HepG2 (cell line): ENCODE measurements around the gene JTB. TPM values are rescaled to one million over a fixed set of nuclear protein-coding genes. Genes with fewer than 3 reads are reported as not detected.

Experiments used
- ATAC-seq: fragments of 200-7000 bp; cut with Tn5 transposase; 3 replicates; pipeline ENCODE4 v1.9.1; 2020; ENCODE audit warnings: mild to moderate bottlenecking, moderate library complexity
- BruUV-seq: library from RNA; stranded (reverse); fragments of 400-500 nt; replicated peaks from 2 replicates; lab custom pipeline; 2021; lab: Mats Ljungman, UMichigan
- CTCF ChIA-PET: fragments of 300-600 bp; formaldehyde crosslinking; extraction: SDS; loops from one replicate; lab custom pipeline; 2021; ENCODE audit warnings: low total read pairs, inconsistent platforms, low intra/inter-chr PET ratio; lab: Yijun Ruan, JAX
- POLR2A ChIA-PET: fragments of 350-600 bp; sonication (Branson Sonifier 250); formaldehyde crosslinking; loops from one replicate; lab custom pipeline; 2020; ENCODE audit warnings: antibody characterized with exemption, inconsistent platforms; lab: Yijun Ruan, JAX
- DNase-seq: peaks from one replicate; pipeline ENCODE4 v3.0.0-alpha.2; 2015; ENCODE audit warnings: low spot score
- FAIRE-seq: peaks from 3 replicates; lab custom pipeline; 2011; peaks lifted over from hg19 to GRCh38; lab: Jason Lieb, UNC
- H2AFZ ChIP-seq: one replicate; pipeline ENCODE4 v1.6.1; 2011; ENCODE audit warnings: low read length, inconsistent platforms
- H3K27ac ChIP-seq: fragments of 300-600 bp; 3 replicates; pipeline ENCODE4 v1.8.0; 2011; ENCODE audit warnings: mixed run types, mild to moderate bottlenecking, mixed read lengths, low read length, inconsistent platforms; ENCODE audit not compliant: insufficient read depth; ENCODE audit errors: extremely low read length
- H3K27me3 ChIP-seq, 2 experiments: fragments of 200-600 bp in 1 of 2; 2 replicates in 1 of 2; 3 replicates in 1 of 2; pipeline versions ENCODE4 v1.6.0 to v1.8.0; 2011; ENCODE audit warnings: low read length in 2 of 2, mild to moderate bottlenecking in 2 of 2, moderate library complexity in 2 of 2, inconsistent platforms in 1 of 2; ENCODE audit not compliant: insufficient read depth in 2 of 2, control insufficient read depth in 1 of 2
- H3K36me3 ChIP-seq, 2 experiments: fragments of 200-600 bp in 1 of 2; replicated peaks in 1 of 2; 2 replicates in 1 of 2; 3 replicates in 1 of 2; pipeline versions ENCODE4 v1.5.1 to v1.8.0; 2011; ENCODE audit warnings: low read length in 2 of 2, inconsistent platforms in 1 of 2; ENCODE audit not compliant: insufficient read depth in 2 of 2, control insufficient read depth in 1 of 2
- H3K4me1 ChIP-seq: 2 replicates; pipeline ENCODE4 v1.5.1; 2012; ENCODE audit warnings: low read length, inconsistent platforms; ENCODE audit not compliant: insufficient read depth
- H3K4me2 ChIP-seq: 2 replicates; pipeline ENCODE4 v1.6.0; 2011; ENCODE audit warnings: low read depth, low read length, inconsistent platforms
- H3K4me3 ChIP-seq, 3 experiments: fragments of 200-600 bp in 1 of 3; sonication (generic), shearing (Covaris generic) in 1 of 3; replicated peaks in 1 of 3; 2 replicates each; pipeline ENCODE4 v1.5.1; 2011 to 2016; ENCODE audit warnings: low read length in 3 of 3, inconsistent platforms in 2 of 3, low read depth in 2 of 3, mild to moderate bottlenecking in 2 of 3, control low read depth in 1 of 3, mixed read lengths in 1 of 3; ENCODE audit not compliant: insufficient read depth in 1 of 3
- H3K79me2 ChIP-seq: one replicate; pipeline ENCODE4 v1.6.1; 2011; ENCODE audit warnings: low read length, inconsistent platforms; ENCODE audit not compliant: insufficient read depth
- H3K9ac ChIP-seq: 2 replicates; pipeline ENCODE4 v1.6.0; 2011; ENCODE audit warnings: mild to moderate bottlenecking, low read depth, low read length, inconsistent platforms; ENCODE audit not compliant: insufficient read depth
- H3K9me3 ChIP-seq: 2 replicates; pipeline ENCODE4 v1.5.1; 2012; ENCODE audit warnings: mild to moderate bottlenecking, low read length
- H4K20me1 ChIP-seq: 2 replicates; pipeline ENCODE4 v1.6.0; 2011; ENCODE audit warnings: inconsistent platforms, mild to moderate bottlenecking, low read length, moderate library complexity; ENCODE audit not compliant: insufficient read depth
- BCL6 ChIP-seq: IDR thresholded peaks from 2 replicates; pipeline ENCODE4 v1.6.1; 2016; ENCODE audit warnings: missing genetic modification reagents, missing compliant biosample characterization
- GABPB1 ChIP-seq: IDR thresholded peaks from 2 replicates; pipeline ENCODE4 v1.6.1; 2016; ENCODE audit warnings: mild to moderate bottlenecking, missing genetic modification reagents, moderate library complexity, missing compliant biosample characterization
- HIC2 ChIP-seq: sonication (generic); formaldehyde crosslinking; IDR thresholded peaks from 2 replicates; pipeline ENCODE4 v1.9.0; 2022; ENCODE audit warnings: low read depth, missing genetic modification reagents
- MAZ ChIP-seq, 2 experiments: sonication (generic) in 1 of 2; formaldehyde crosslinking in 1 of 2; IDR thresholded peaks; 2 replicates each; pipeline versions ENCODE4 v1.5.0 to v1.6.1; 2012 to 2020; ENCODE audit warnings: low read depth in 2 of 2, mild to moderate bottlenecking in 2 of 2, borderline replicate concordance in 1 of 2, improper control_type of control experiment in 1 of 2, low read length in 1 of 2, missing genetic modification reagents in 1 of 2, moderate library complexity in 1 of 2
- NR2F2 ChIP-seq: IDR thresholded peaks from 2 replicates; pipeline ENCODE4 v1.6.1; 2012; ENCODE audit warnings: low read depth, inconsistent platforms, borderline replicate concordance
- PBX3 ChIP-seq: sonication (generic); formaldehyde crosslinking; IDR thresholded peaks from 2 replicates; pipeline ENCODE4 v1.8.1; 2023; ENCODE audit warnings: missing genetic modification reagents, inconsistent platforms, borderline replicate concordance
- SIN3A ChIP-seq: IDR thresholded peaks from 2 replicates; pipeline ENCODE4 v1.6.1; 2011; ENCODE audit warnings: low read depth, mild to moderate bottlenecking, control low read depth, low read length, borderline replicate concordance
- ZBTB20 ChIP-seq: sonication (generic); formaldehyde crosslinking; IDR thresholded peaks from 2 replicates; pipeline ENCODE4 v1.8.1; 2023; ENCODE audit warnings: missing genetic modification reagents, low read depth, mild to moderate bottlenecking, borderline replicate concordance
- ZFP37 ChIP-seq: sonication (generic); formaldehyde crosslinking; IDR thresholded peaks from 2 replicates; pipeline ENCODE4 v1.4.0; 2020; ENCODE audit warnings: missing genetic modification reagents, borderline replicate concordance
- ZFP41 ChIP-seq: sonication (generic); formaldehyde crosslinking; IDR thresholded peaks from 2 replicates; pipeline ENCODE4 v1.4.0; 2020; ENCODE audit warnings: mild to moderate bottlenecking, missing genetic modification reagents, borderline replicate concordance
- ZFP90 ChIP-seq: sonication (generic); formaldehyde crosslinking; IDR thresholded peaks from 2 replicates; pipeline ENCODE4 v1.8.0; 2022; ENCODE audit warnings: missing genetic modification reagents, mild to moderate bottlenecking, inconsistent platforms, borderline replicate concordance
- ZMAT5 ChIP-seq: sonication (generic); formaldehyde crosslinking; IDR thresholded peaks from 2 replicates; pipeline ENCODE4 v1.5.0; 2020; ENCODE audit warnings: mild to moderate bottlenecking, low read depth, missing genetic modification reagents, borderline replicate concordance
- ZMYM3 ChIP-seq: sonication (generic); formaldehyde crosslinking; IDR thresholded peaks from 2 replicates; pipeline ENCODE4 v1.5.1; 2020; ENCODE audit warnings: mild to moderate bottlenecking, missing genetic modification reagents
- ZNF232 ChIP-seq: sonication (generic); formaldehyde crosslinking; IDR thresholded peaks from 2 replicates; pipeline ENCODE4 v1.4.0; 2020; ENCODE audit warnings: missing genetic modification reagents, borderline replicate concordance
- ZNF678 ChIP-seq: sonication (generic); formaldehyde crosslinking; IDR thresholded peaks from 2 replicates; pipeline ENCODE4 v1.4.0; 2020; ENCODE audit warnings: mild to moderate bottlenecking, missing genetic modification reagents
- ZNF75D ChIP-seq: sonication (generic); formaldehyde crosslinking; IDR thresholded peaks from 2 replicates; pipeline ENCODE4 v1.8.1; 2023; ENCODE audit warnings: missing genetic modification reagents, mild to moderate bottlenecking, borderline replicate concordance
- WGBS: methylation state at CpG from one replicate; pipeline ENCODE4 v1.1.6; 2017; ENCODE audit warnings: low lambda C conversion rate; 5-methylcytosine and 5-hydroxymethylcytosine counted together
- in situ Hi-C: cut with HindIII; loops from 2 replicates; pipeline ENCODE4 v1.10.0; 2017; ENCODE audit warnings: low pct_unique_long_range_greater_than_20kb; ENCODE audit not compliant: extremely low pct_ligation_motif_present
- intact Hi-C: fragments of 100-400 bp; cut with micrococcal nuclease; formaldehyde crosslinking; loops from one replicate; pipeline ENCODE4 v1.10.0; 2022; ENCODE audit not compliant: unreplicated experiment
- polyA plus RNA-seq, 8 experiments: library from polyadenylated mRNA; depleted of rRNA in 3 of 8; stranded (reverse) in 7 of 8; unstranded in 1 of 8; fragments of >200 nt; fragmentation: Illumina TruSeq in 4 of 8; extraction: Trizol in 4 of 8; gene quantifications; 2 replicates each; pipeline versions ENCODE4 v1.2.1 to v1.2.3, GENCODE V29; 2011 to 2016; ENCODE audit warnings: low read depth in 4 of 8, missing spikeins in 1 of 8, mixed read lengths in 1 of 8; ENCODE audit not compliant: insufficient read depth in 1 of 8
- total RNA-seq, 5 experiments: library from RNA; depleted of rRNA; stranded (reverse); fragments of >200 nt; fragmentation: Illumina TruSeq; extraction: Trizol; gene quantifications; 2 replicates each; pipeline ENCODE4 v1.2.3, GENCODE V29; 2016; ENCODE audit warnings: low read depth in 1 of 5

JTB gene
- total and polyA plus RNA-seq, 2 of the 13 experiments (the other 11 are each of a cell fraction or from before 2014, with no cell fraction given): 96.7 to 99.2 TPM

- no peak for TF ChIP-seq HIC2 (CRISPR knock-in tag)
- no peak for TF ChIP-seq NR2F2
- no peak for TF ChIP-seq ZNF678 (CRISPR knock-in tag)
- no peak for TF ChIP-seq GABPB1 (CRISPR knock-in tag)
These were observed 34.7 kb upstream of the JTB start (continued) for GRCh38 chr1:154012129-154012528.

GRCh38 chr1:154006136-154006535, 28.7 kb upstream of the JTB start:
- BruUV-seq: no TSS peak
- WGBS: 72% methylated on average over 3 of the region's 3 CpGs
- FAIRE-seq: no peak

More at GRCh38 chr1:154006136-154006535, 28.7 kb upstream of the JTB start:
- Histone ChIP-seq H3K4me3 (no peak overlapping the region), H3K36me3 (no peaks in the 10 kb centered on the region), H3K79me2 (no peaks in the 10 kb centered on the region), H3K27me3 (no peaks in the 10 kb centered on the region), H3K4me2 (no peak overlapping the region), H3K9ac (no peak overlapping the region), H3K27ac (no peak overlapping the region), H3K9me3 (no peaks in the 10 kb centered on the region), H2AFZ (no peak overlapping the region), H3K4me1 (peaks cover 10% of the 10 kb centered on the region), H4K20me1 (no peaks in the 10 kb centered on the region)
- ATAC-seq: no peak
- intact Hi-C loops: no loop called here
- ChIA-PET CTCF (no interaction called here), POLR2A (interaction anchor here (2.3 kb wide), 1 partner anchor 15 kb away, joined by 5 read pairs; the partner anchor contains the start of gene RPS27)
- no peak for DNase-seq
- in situ Hi-C loops: no loop called here
- TF ChIP-seq ZNF232 (CRISPR knock-in tag) (no peak), SIN3A (no peak), PBX3 (CRISPR knock-in tag) (no peak), MAZ (IDR thresholded peaks at IDR 0.05; ENCODE audit: borderline replicate concordance, low read depth, low read length) (no peak), MAZ (CRISPR knock-in tag; IDR thresholded peaks at IDR 0.05; ENCODE audit: low read depth) (no peak), BCL6 (no peak), ZBTB20 (CRISPR knock-in tag) (no peak), ZFP37 (CRISPR knock-in tag) (no peak), ZMYM3 (CRISPR knock-in tag) (no peak), ZFP41 (CRISPR knock-in tag) (no peak), ZNF75D (CRISPR knock-in tag) (no peak), ZFP90 (CRISPR knock-in tag) (no peak), ZMAT5 (CRISPR knock-in tag) (no peak)
